Stomach (tissue), 4 donors: ENCODE data around the gene PDXDC1.

Experiments used
- CTCF ChIP-seq, 7 experiments: fragments of 450-650 bp in 4 of 7; fragments of 200-600 bp in 3 of 7; sonication (generic) in 3 of 7; IDR thresholded peaks; one replicate each; pipeline ENCODE4 v1.5.1; 2016 to 2019; ENCODE audit warnings: antibody characterized with exemption in 7 of 7, control low read depth in 2 of 7, mild to moderate bottlenecking in 1 of 7
- EP300 ChIP-seq: sonication (generic); formaldehyde crosslinking; IDR thresholded peaks from one replicate; pipeline ENCODE4 v1.6.1; 2017; ENCODE audit warnings: antibody characterized with exemption
- POLR2AphosphoS5 ChIP-seq, 3 donors: sonication (generic); formaldehyde crosslinking; IDR thresholded peaks; one replicate each; pipeline ENCODE4 v1.6.1; 2016; ENCODE audit warnings: antibody characterized with exemption in 3 of 3

GRCh38 chr16:15032547-15033308, 57.9 kb downstream of the PDXDC1 start:
- TF ChIP-seq CTCF (IDR thresholded peaks at IDR 0.05), result no peak
- TF ChIP-seq EP300, result no peak
- no peak for TF ChIP-seq POLR2AphosphoS5 (IDR thresholded peaks at IDR 0.05)
